Ishikawa (cell line): ENCODE results near the gene ALX3.

Experiments used
- CEBPB ChIP-seq: IDR thresholded peaks from 2 replicates; pipeline ENCODE4 v1.6.1; 2012
- CREB1 ChIP-seq: IDR thresholded peaks from 2 replicates; pipeline ENCODE4 v1.6.1; 2012; ENCODE audit warnings: low read depth
- EGR1 ChIP-seq: IDR thresholded peaks from 2 replicates; pipeline ENCODE4 v1.6.1; 2012
- TEAD4 ChIP-seq: IDR thresholded peaks from 2 replicates; pipeline ENCODE4 v1.6.1; 2012
- YY1 ChIP-seq: IDR thresholded peaks from 2 replicates; pipeline ENCODE4 v1.6.1; 2012; ENCODE audit warnings: low read depth
- TF ChIP-seq, protein P1 (sequence below): IDR thresholded peaks from 2 replicates; pipeline ENCODE4 v1.6.1; 2012
- TF ChIP-seq, protein P2 (sequence below): IDR thresholded peaks from 2 replicates; pipeline ENCODE4 v1.6.1; 2012; ENCODE audit warnings: low read depth, mild to moderate bottlenecking

DNA sequence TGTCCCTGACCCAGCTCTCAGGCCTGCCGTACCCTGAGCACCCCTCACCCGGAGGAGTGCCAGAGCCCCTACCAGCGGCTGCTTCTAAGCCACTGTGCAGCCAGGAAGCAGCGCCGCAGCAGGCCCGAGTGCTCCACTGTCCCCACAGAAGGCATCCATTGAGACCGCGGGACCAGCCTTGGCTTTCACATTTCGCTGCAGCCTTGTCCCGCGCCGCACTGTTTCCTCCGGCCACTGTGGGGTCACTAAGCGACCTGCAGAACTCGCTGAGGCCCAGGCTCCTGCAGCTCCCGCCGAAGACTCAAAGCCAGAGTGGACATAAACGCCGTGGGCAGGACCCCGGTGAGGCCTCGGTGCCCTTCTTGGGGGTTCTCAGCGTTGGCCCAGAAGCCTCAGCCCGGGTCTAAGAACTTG is 3.0 kb downstream of the ALX3 start:
- TF ChIP-seq TEAD4, result no peak
- no peak for TF ChIP-seq YY1
- no peak for TF ChIP-seq EGR1
- TF ChIP-seq, protein P1, sequence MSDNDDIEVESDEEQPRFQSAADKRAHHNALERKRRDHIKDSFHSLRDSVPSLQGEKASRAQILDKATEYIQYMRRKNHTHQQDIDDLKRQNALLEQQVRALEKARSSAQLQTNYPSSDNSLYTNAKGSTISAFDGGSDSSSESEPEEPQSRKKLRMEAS, result no peak
- no peak for TF ChIP-seq CREB1
- TF ChIP-seq CEBPB, result no peak
- TF ChIP-seq, protein P2, sequence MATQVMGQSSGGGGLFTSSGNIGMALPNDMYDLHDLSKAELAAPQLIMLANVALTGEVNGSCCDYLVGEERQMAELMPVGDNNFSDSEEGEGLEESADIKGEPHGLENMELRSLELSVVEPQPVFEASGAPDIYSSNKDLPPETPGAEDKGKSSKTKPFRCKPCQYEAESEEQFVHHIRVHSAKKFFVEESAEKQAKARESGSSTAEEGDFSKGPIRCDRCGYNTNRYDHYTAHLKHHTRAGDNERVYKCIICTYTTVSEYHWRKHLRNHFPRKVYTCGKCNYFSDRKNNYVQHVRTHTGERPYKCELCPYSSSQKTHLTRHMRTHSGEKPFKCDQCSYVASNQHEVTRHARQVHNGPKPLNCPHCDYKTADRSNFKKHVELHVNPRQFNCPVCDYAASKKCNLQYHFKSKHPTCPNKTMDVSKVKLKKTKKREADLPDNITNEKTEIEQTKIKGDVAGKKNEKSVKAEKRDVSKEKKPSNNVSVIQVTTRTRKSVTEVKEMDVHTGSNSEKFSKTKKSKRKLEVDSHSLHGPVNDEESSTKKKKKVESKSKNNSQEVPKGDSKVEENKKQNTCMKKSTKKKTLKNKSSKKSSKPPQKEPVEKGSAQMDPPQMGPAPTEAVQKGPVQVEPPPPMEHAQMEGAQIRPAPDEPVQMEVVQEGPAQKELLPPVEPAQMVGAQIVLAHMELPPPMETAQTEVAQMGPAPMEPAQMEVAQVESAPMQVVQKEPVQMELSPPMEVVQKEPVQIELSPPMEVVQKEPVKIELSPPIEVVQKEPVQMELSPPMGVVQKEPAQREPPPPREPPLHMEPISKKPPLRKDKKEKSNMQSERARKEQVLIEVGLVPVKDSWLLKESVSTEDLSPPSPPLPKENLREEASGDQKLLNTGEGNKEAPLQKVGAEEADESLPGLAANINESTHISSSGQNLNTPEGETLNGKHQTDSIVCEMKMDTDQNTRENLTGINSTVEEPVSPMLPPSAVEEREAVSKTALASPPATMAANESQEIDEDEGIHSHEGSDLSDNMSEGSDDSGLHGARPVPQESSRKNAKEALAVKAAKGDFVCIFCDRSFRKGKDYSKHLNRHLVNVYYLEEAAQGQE, result no peak
